Spleen (tissue), 11 donors: ENCODE results near the gene POLD2. TPM values are rescaled to one million over a fixed set of nuclear protein-coding genes. Genes with fewer than 3 reads are reported as not detected.

Experiments
- DNase-seq: peaks from one replicate; pipeline ENCODE4 v3.0.0-alpha.2; 2020
- H3K27ac ChIP-seq, 8 donors: fragments of 200-600 bp; sonication (generic) in 7 of 8; 1 replicate in 4 of 8; 2 replicates in 4 of 8; pipeline versions ENCODE4 v1.5.0 to v1.8.0; 2016 to 2021; ENCODE audit warnings: inconsistent platforms in 4 of 8, mild to moderate bottlenecking in 4 of 8, moderate library complexity in 1 of 8
- H3K27me3 ChIP-seq, 7 donors: fragments of 200-600 bp; sonication (generic) in 6 of 7; replicated peaks in 1 of 7; 1 replicate in 4 of 7; 2 replicates in 3 of 7; pipeline versions ENCODE4 v1.5.0 to v1.8.0; 2016 to 2021; ENCODE audit warnings: inconsistent platforms in 3 of 7, mild to moderate bottlenecking in 1 of 7
- H3K36me3 ChIP-seq, 6 donors: fragments of 200-600 bp; sonication (generic) in 5 of 6; 1 replicate in 4 of 6; 2 replicates in 2 of 6; pipeline versions ENCODE4 v1.5.0 to v1.8.0; 2016 to 2021; ENCODE audit warnings: inconsistent platforms in 2 of 6
- H3K4me1 ChIP-seq, 6 donors: fragments of 200-600 bp; sonication (generic) in 5 of 6; 1 replicate in 3 of 6; 2 replicates in 3 of 6; pipeline versions ENCODE4 v1.5.0 to v1.8.0; 2016 to 2021; ENCODE audit warnings: inconsistent platforms in 3 of 6
- H3K4me3 ChIP-seq, 8 donors: fragments of 200-600 bp; sonication (generic) in 7 of 8; 1 replicate in 4 of 8; 2 replicates in 4 of 8; pipeline versions ENCODE4 v1.5.0 to v1.8.0; 2016 to 2021; ENCODE audit warnings: inconsistent platforms in 4 of 8, mild to moderate bottlenecking in 4 of 8, moderate library complexity in 2 of 8
- H3K9me3 ChIP-seq, 8 donors: fragments of 200-600 bp; sonication (generic) in 7 of 8; 1 replicate in 4 of 8; 2 replicates in 4 of 8; pipeline versions ENCODE4 v1.5.0 to v1.8.0; 2016 to 2021; ENCODE audit warnings: inconsistent platforms in 4 of 8
- POLR2A ChIP-seq, 3 donors: fragments of 450-650 bp; IDR thresholded peaks; one replicate each; pipeline ENCODE4 v1.5.1; 2017; ENCODE audit warnings: antibody characterized with exemption in 3 of 3, mild to moderate bottlenecking in 1 of 3
- POLR2AphosphoS5 ChIP-seq, 3 donors: sonication (generic); formaldehyde crosslinking; IDR thresholded peaks; one replicate each; pipeline ENCODE4 v1.5.1; 2017; ENCODE audit warnings: antibody characterized with exemption in 3 of 3
- WGBS, 5 donors: extraction: QIAGEN DNeasy Blood & Tissue Kit in 3 of 5; methylation state at CpG; one replicate each; pipeline versions ENCODE4 v1.1.5 to v1.1.7; 2013 to 2018; 5-methylcytosine and 5-hydroxymethylcytosine counted together
- intact Hi-C: fragments of 100-400 bp; cut with DNase I; formaldehyde crosslinking; loops from one replicate; pipeline ENCODE4 v1.15.0; 2023; ENCODE audit warnings: low total_unique reads
- polyA plus RNA-seq, 3 donors: library from polyadenylated mRNA; stranded (reverse); fragments of 200-250 nt; gene quantifications; one replicate each; pipeline ENCODE4 v1.2.1, GENCODE V29; 2013
- total RNA-seq, 7 donors: library from RNA; depleted of rRNA in 3 of 7; stranded (reverse); fragments of >200 nt in 3 of 7; fragmentation: NEBNext Ultra II Directional in 4 of 7; extraction: Animal tissue kit (Norgen Biotek cat#: 25700) in 4 of 7; gene quantifications; one replicate each; pipeline versions ENCODE4 v1.1.0 to v1.2.1, GENCODE V29; 2016 to 2021
- TF ChIP-seq, protein P1 (sequence below), 11 experiments: fragments of 200-600 bp in 7 of 11; fragments of 450-650 bp in 4 of 11; sonication (generic) in 4 of 11; IDR thresholded peaks in 8 of 11; conservative IDR thresholded peaks in 3 of 11; 1 replicate in 7 of 11; 2 replicates in 4 of 11; pipeline versions ENCODE4 v1.4.0 to v1.8.0; 2016 to 2021; ENCODE audit warnings: antibody characterized with exemption in 11 of 11, inconsistent platforms in 4 of 11, mild to moderate bottlenecking in 1 of 11
- donor health status: healthy with polysubstance abuse.
- donor health status: DM: no; HTN: no; CAD: no; lungs with moderate emphysema.
- donor health status: DM: no; HTN: no; CAD: no.
- donor health status: Bipolar disorder and iron deficiency.
- donor health status: healthy.
- donor health status: DM: no; HTN: no; CAD: no.
- donor health status: DM: yes; HTN: yes; CAD: no.

POLD2 gene
- total and polyA plus RNA-seq, 10 donors = 31.9 to 79.1 (median 49.3) TPM

DNA sequence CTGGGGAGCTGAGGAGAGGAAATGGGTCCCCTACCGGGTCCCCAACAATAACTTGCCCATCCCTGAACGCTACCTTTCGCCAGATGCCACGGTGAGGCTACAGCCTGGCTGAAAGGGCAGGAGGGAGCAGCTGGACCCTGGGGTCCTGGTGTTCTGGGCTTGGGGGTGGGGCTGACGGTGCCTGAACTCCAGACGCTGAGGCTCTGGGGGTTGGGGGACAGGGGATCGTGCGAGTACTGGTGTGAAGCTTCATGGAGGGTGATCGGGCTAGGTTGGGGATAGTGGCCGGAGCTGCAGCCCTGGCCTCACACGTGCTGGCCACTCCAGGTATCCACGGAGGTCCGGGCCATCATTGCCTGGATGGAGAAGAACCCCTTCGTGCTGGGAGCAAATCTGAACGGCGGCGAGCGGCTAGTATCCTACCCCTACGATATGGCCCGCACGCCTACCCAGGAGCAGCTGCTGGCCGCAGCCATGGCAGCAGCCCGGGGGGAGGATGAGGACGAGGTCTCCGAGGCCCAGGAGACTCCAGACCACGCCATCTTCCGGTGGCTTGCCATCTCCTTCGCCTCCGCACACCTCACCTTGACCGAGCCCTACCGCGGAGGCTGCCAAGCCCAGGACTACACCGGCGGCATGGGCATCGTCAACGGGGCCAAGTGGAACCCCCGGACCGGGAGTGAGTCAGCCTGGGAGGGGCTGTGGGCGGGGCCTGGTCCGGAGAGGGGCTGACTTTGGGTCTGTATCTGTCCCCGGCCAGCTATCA is 10.9 kb downstream of the POLD2 start:
- Histone ChIP-seq H3K9me3 (no peaks in the 10 kb centered on the region), H3K36me3 (peaks cover 0 to 100% (median 52%) of the 10 kb centered on the region in 6 donors), H3K4me3 (no peak overlapping the region), H3K4me1 (no peaks in the 10 kb centered on the region), H3K27me3 (no peaks in the 10 kb centered on the region), H3K27ac (no peak overlapping the region)
- no peak for TF ChIP-seq POLR2A (IDR thresholded peaks at IDR 0.05)
- peak in 1 of 3 donors; percentile 69 for TF ChIP-seq POLR2AphosphoS5 (IDR thresholded peaks at IDR 0.05)
- DNase-seq = peak; percentile 64
- 79 to 90% (median 87%) methylated on average over 29 to 41 of the region's 41 CpGs for WGBS, 5 donors
- intact Hi-C loops = no loop called here

DNA sequence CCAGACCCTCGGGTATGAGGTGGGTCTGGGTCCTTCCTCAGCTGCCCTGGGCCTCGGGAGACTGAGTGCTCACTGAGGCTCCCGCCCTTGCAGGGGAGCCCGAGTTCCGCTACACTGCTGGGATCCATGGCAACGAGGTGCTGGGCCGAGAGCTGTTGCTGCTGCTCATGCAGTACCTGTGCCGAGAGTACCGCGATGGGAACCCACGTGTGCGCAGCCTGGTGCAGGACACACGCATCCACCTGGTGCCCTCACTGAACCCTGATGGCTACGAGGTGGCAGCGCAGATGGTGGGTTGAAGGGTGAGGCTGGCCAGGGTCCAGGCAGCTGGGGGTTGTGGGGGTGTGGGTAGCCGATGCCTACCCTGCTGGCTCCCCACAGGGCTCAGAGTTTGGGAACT is 11.6 kb downstream of the POLD2 start:
- H3K36me3 ChIP-seq = peaks cover 0 to 100% (median 49%) of the 10 kb centered on the region in 6 donors
- H3K4me3 ChIP-seq = no peak overlapping the region
- peak; percentile 66 for DNase-seq
- H3K9me3 ChIP-seq = no peaks in the 10 kb centered on the region
- TF ChIP-seq POLR2AphosphoS5 (IDR thresholded peaks at IDR 0.05) (peak in 1 of 3 donors; percentile 36), POLR2A (IDR thresholded peaks at IDR 0.05) (no peak)
- TF ChIP-seq, protein P1, sequence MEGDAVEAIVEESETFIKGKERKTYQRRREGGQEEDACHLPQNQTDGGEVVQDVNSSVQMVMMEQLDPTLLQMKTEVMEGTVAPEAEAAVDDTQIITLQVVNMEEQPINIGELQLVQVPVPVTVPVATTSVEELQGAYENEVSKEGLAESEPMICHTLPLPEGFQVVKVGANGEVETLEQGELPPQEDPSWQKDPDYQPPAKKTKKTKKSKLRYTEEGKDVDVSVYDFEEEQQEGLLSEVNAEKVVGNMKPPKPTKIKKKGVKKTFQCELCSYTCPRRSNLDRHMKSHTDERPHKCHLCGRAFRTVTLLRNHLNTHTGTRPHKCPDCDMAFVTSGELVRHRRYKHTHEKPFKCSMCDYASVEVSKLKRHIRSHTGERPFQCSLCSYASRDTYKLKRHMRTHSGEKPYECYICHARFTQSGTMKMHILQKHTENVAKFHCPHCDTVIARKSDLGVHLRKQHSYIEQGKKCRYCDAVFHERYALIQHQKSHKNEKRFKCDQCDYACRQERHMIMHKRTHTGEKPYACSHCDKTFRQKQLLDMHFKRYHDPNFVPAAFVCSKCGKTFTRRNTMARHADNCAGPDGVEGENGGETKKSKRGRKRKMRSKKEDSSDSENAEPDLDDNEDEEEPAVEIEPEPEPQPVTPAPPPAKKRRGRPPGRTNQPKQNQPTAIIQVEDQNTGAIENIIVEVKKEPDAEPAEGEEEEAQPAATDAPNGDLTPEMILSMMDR (IDR thresholded peaks at IDR 0.05 in 8 of 11, conservative IDR thresholded peaks at IDR 0.05 in 3 of 11) = no peak
- no peaks in the 10 kb centered on the region for H3K27me3 ChIP-seq
- peaks cover 0 to 6% (median 0%) of the 10 kb centered on the region in 6 donors for H3K4me1 ChIP-seq
- H3K27ac ChIP-seq = no peak overlapping the region
- WGBS, 5 donors = 87 to 96% (median 91%) methylated on average over 10 to 16 of the region's 16 CpGs
- intact Hi-C loops = no loop called here

DNA sequence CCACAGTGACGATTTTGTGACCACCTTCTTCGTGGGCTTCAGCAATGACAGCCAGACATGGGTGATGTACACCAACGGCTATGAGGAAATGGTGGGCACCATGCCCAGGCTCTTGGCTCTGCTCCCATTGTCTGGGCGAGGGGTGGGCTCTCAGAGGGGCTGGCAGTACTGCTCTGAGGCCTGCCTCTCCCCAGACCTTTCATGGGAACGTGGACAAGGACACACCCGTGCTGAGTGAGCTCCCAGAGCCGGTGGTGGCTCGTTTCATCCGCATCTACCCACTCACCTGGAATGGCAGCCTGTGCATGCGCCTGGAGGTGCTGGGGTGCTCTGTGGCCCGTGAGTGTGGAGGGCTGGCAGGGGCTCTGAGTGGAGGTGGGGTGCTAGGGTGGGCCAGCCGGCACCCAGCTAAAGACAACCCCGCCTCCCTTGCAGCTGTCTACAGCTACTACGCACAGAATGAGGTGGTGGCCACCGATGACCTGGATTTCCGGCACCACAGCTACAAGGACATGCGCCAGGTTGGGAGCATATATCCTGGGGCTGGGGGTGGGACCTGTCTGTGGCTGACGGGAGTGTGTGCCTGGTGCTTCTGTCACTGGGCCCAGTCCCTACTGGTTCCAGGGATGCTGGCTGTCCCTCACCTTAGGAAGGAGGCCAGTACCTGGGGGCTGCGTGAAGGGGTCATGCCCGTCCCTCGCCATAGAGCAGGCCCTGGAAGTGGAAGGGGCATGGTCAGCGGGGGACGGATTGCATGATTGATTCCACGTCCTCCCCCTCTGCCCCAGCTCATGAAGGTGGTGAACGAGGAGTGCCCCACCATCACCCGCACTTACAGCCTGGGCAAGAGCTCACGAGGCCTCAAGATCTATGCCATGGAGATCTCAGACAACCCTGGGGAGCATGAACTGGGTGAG is 12.4 kb downstream of the POLD2 start:
- Histone ChIP-seq H3K27me3 (no peaks in the 10 kb centered on the region), H3K36me3 (peaks cover 0 to 92% (median 44%) of the 10 kb centered on the region in 6 donors), H3K4me1 (peaks cover 0 to 13% (median 3%) of the 10 kb centered on the region in 6 donors), H3K27ac (no peak overlapping the region), H3K9me3 (no peaks in the 10 kb centered on the region), H3K4me3 (no peak overlapping the region)
- no peak for DNase-seq
- TF ChIP-seq POLR2AphosphoS5 (IDR thresholded peaks at IDR 0.05) (peak in 1 of 3 donors; percentile 49), POLR2A (IDR thresholded peaks at IDR 0.05) (no peak)
- WGBS, 5 donors = 73 to 85% (median 78%) methylated on average over 14 to 27 of the region's 27 CpGs
- intact Hi-C loops = no loop called here

DNA sequence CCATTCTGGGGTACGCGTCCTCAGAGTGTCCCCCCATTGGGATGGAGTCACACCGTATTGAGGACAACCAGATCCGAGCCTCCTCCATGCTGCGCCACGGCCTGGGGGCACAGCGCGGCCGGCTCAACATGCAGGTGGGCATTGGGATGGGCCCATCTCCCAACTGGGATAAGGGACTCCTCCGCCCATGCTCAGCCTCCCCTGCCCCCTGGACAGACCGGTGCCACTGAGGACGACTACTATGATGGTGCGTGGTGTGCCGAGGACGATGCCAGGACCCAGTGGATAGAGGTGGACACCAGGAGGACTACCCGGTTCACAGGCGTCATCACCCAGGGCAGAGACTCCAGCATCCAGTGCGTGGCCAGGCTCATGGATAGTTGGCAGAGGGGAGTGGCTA is 13.4 kb downstream of the POLD2 start:
- intact Hi-C loops = no loop called here
- TF ChIP-seq POLR2A (IDR thresholded peaks at IDR 0.05) (no peak), POLR2AphosphoS5 (IDR thresholded peaks at IDR 0.05) (no peak)
- TF ChIP-seq, protein P1 (IDR thresholded peaks at IDR 0.05 in 8 of 11, conservative IDR thresholded peaks at IDR 0.05 in 3 of 11) = no peak
- WGBS, 5 donors = 88 to 97% (median 95%) methylated on average over 8 to 18 of the region's 18 CpGs

More for the DNA sequence above, 13.4 kb downstream of the POLD2 start:
- Histone ChIP-seq H3K36me3 (peaks cover 0 to 82% (median 37%) of the 10 kb centered on the region in 6 donors), H3K4me1 (peaks cover under 1 to 23% (median 11%) of the 10 kb centered on the region in 6 donors), H3K4me3 (no peak overlapping the region), H3K27ac (no peak overlapping the region), H3K9me3 (no peaks in the 10 kb centered on the region), H3K27me3 (peaks cover 0 to 9% (median 0%) of the 10 kb centered on the region in 7 donors)
- DNase-seq = no peak
